ENCODE measurements around the gene SHANK1.

DNA sequence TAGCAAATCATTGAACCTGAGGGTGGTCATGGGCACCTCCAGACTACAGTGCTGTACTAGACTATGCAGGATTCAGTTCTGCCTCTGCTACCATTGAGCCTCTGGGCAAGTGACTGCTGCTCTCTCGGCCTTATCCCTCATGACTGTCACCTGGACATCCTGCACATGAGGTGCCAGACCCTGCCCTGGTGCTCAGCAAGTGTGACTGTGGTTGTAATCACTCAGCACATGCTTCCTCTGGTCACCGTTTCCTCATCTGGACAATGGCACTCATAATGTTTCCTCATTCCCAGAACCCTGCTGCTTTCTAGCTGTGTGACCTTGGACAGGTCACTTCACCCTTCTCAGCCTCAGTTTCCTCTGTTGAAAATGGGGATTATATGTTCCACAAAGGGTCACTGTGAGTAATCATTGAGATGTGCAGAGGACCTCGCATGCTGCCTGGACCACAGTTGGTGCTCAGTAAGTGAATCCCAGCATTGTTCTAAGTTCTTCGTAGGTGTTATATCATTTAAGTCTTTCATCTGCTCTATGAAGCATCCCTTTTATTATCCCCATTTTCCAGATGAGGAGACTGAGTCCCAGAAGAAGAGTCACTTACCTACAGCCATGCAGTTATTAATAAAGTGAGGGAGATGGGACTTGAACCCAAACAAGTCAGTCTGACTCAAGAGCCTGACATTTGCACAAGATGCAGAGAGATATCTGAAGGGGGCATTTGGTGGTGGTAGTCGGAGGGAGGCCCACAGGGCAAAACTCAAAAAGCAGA, 83.1 kb downstream of the SHANK1 start:
- no peak for TF ChIP-seq CTCF (conservative IDR thresholded peaks at IDR 0.05; ENCODE audit: low read length)
- TF ChIP-seq EZH2phosphoT487 (IDR thresholded peaks at IDR 0.05; ENCODE audit: borderline replicate concordance, low read depth, low read length), result no peak

Data from OCI-LY7 (cell line).